ENCODE results near the gene MBOAT1.
A peak's percentile ranks its signal among the peaks of the same experiment; 100 is the strongest.

Gene MBOAT1

GRCh38 chr6:20217891-20218290 is 5.6 kb upstream of the MBOAT1 start:
- Histone ChIP-seq H4K91ac (ENCODE audit: low read length) (no peak overlapping the region), H3K18ac (ENCODE audit: low read depth in 1 of 2, low read length in 2 of 2) (no peak overlapping the region), H3K4me1 (ENCODE audit: control insufficient read depth, insufficient read depth, low read depth, low read length) (peaks cover 6% of the 10 kb centered on the region), H2BK12ac (ENCODE audit: low read length in 2 of 2) (no peak overlapping the region), H3K79me1 (replicated peaks; ENCODE audit: low read length, poor library complexity, severe bottlenecking) (no peaks in the 10 kb centered on the region), H3K23ac (ENCODE audit: low read length in 2 of 2) (no peak overlapping the region), H3K4ac (ENCODE audit: low read depth in 1 of 2, low read length in 2 of 2) (no peak overlapping the region), H4K8ac (ENCODE audit: low read length) (no peak overlapping the region), H3K4me3 (ENCODE audit: insufficient read depth in 1 of 2, low read depth in 1 of 2, low read length in 2 of 2) (no peak overlapping the region), H2BK15ac (ENCODE audit: low read depth, poor library complexity, severe bottlenecking) (no peak overlapping the region), H3K9me3 (ENCODE audit: control insufficient read depth, low read length) (no peaks in the 10 kb centered on the region), H2BK120ac (ENCODE audit: low read depth, low read length) (peak overlapping the region; percentile 19), H2BK5ac (ENCODE audit: low read depth, low read length, poor library complexity, severe bottlenecking) (no peak overlapping the region), H3K4me2 (ENCODE audit: low read length, poor library complexity, severe bottlenecking) (no peak overlapping the region), H3K9ac (ENCODE audit: low read length) (no peak overlapping the region), H2AFZ (ENCODE audit: low read depth, low read length) (no peak overlapping the region), H3K36me3 (ENCODE audit: control insufficient read depth in 1 of 2, insufficient read depth in 2 of 2, low read depth in 1 of 2, low read length in 2 of 2) (no peaks in the 10 kb centered on the region), H3K27ac (ENCODE audit: low read length, poor library complexity, severe bottlenecking) (no peak overlapping the region), H2AK5ac (ENCODE audit: low read length, severe bottlenecking) (no peak overlapping the region), H3K14ac (ENCODE audit: low read length in 2 of 2) (no peak overlapping the region), H3K27me3 (ENCODE audit: control insufficient read depth in 1 of 2, insufficient read depth in 1 of 2, low read length in 2 of 2) (no peaks in the 10 kb centered on the region)
- DNase-seq, result no peak
- no CpG with 5 or more reads among the region's 2 CpGs for WGBS

DNA sequence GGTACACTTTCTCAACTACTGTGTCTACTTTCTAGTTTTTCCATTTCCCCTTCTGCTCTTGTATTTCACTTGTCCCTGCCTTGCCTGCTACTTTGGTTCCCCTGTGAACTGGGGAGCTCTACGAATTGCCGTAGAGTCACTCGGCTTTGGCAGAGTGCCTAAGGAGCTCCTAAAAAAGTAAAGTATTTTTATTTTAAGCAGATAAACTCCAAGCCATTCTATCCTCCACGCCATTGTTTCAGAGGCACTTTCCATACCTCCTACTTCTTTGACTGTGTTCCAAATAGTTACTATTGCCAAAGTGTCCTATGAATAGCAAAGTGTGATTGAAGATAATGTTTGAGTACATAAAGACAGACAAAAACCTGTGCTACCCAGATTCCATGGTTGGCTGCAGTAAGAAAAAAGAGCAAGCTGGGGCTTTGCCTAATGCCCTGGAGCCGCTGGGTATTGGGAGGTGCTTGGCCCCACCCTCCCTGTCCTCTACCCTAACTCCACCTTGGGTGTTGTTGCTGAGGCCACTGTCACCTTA is 5.1 kb upstream of the MBOAT1 start:
- Histone ChIP-seq H4K91ac (ENCODE audit: low read length) (no peak overlapping the region), H3K27me3 (ENCODE audit: control insufficient read depth in 1 of 2, insufficient read depth in 1 of 2, low read length in 2 of 2) (no peaks in the 10 kb centered on the region), H3K27ac (ENCODE audit: low read length, poor library complexity, severe bottlenecking) (no peak overlapping the region), H2BK5ac (ENCODE audit: low read depth, low read length, poor library complexity, severe bottlenecking) (no peak overlapping the region), H2AK5ac (ENCODE audit: low read length, severe bottlenecking) (no peak overlapping the region), H3K9me3 (ENCODE audit: control insufficient read depth, low read length) (no peaks in the 10 kb centered on the region), H3K23ac (ENCODE audit: low read length in 2 of 2) (no peak overlapping the region), H3K9ac (ENCODE audit: low read length) (peak overlapping the region; percentile 41), H3K4me2 (ENCODE audit: low read length, poor library complexity, severe bottlenecking) (no peak overlapping the region), H3K4me1 (ENCODE audit: control insufficient read depth, insufficient read depth, low read depth, low read length) (peaks cover 6% of the 10 kb centered on the region), H2AFZ (ENCODE audit: low read depth, low read length) (no peak overlapping the region), H3K79me1 (replicated peaks; ENCODE audit: low read length, poor library complexity, severe bottlenecking) (no peaks in the 10 kb centered on the region), H2BK15ac (ENCODE audit: low read depth, poor library complexity, severe bottlenecking) (no peak overlapping the region), H3K18ac (ENCODE audit: low read depth in 1 of 2, low read length in 2 of 2) (no peak overlapping the region), H3K36me3 (ENCODE audit: control insufficient read depth in 1 of 2, insufficient read depth in 2 of 2, low read depth in 1 of 2, low read length in 2 of 2) (no peaks in the 10 kb centered on the region), H4K8ac (ENCODE audit: low read length) (no peak overlapping the region), H3K4me3 (ENCODE audit: insufficient read depth in 1 of 2, low read depth in 1 of 2, low read length in 2 of 2) (peak overlapping the region in 1 of 2 experiments; percentile 56), H3K14ac (ENCODE audit: low read length in 2 of 2) (no peak overlapping the region), H2BK12ac (ENCODE audit: low read length in 2 of 2) (no peak overlapping the region), H3K4ac (ENCODE audit: low read depth in 1 of 2, low read length in 2 of 2) (no peak overlapping the region), H2BK120ac (ENCODE audit: low read depth, low read length) (peak overlapping the region; percentile 19)
- WGBS, result 94% methylated on average over 1 of the region's 5 CpGs
- DNase-seq, result no peak

DNA sequence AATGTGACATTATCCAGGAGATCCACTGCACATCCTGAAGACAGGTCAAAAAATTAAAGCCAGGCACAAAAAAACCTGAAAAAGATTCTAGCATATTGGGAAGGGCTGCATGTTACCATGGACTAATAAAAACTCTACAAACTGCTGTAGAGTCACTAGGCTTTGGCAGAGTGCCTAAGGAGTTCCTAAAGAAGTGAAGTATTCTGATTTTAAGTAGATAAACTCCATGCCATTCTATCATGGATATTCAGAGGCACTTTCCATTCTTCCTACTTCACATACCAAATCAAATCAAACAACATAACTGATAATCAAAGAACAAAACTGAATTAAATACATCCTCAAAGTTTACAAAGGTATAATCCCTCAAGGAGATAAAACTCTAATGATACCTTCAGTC is 3.0 kb upstream of the MBOAT1 start:
- H3K4me3 ChIP-seq (ENCODE audit: insufficient read depth in 1 of 2, low read depth in 1 of 2, low read length in 2 of 2), result no peak overlapping the region

GRCh38 chr6:20213271-20213798 is 1.1 kb upstream of the MBOAT1 start:
- Histone ChIP-seq H3K4ac (ENCODE audit: low read depth in 1 of 2, low read length in 2 of 2) (peak overlapping the region in 1 of 2 experiments; percentile 33), H3K18ac (ENCODE audit: low read depth in 1 of 2, low read length in 2 of 2) (peak overlapping the region in 1 of 2 experiments; percentile 28), H3K23ac (ENCODE audit: low read length in 2 of 2) (no peak overlapping the region), H3K79me1 (replicated peaks; ENCODE audit: low read length, poor library complexity, severe bottlenecking) (peaks cover 4% of the 10 kb centered on the region), H2BK5ac (ENCODE audit: low read depth, low read length, poor library complexity, severe bottlenecking) (no peak overlapping the region), H2AFZ (ENCODE audit: low read depth, low read length) (peak overlapping the region; percentile 73), H3K27ac (ENCODE audit: low read length, poor library complexity, severe bottlenecking) (no peak overlapping the region), H3K9ac (ENCODE audit: low read length) (peak overlapping the region; percentile 84), H4K8ac (ENCODE audit: low read length) (peak overlapping the region; percentile 53), H3K14ac (ENCODE audit: low read length in 2 of 2) (no peak overlapping the region), H3K4me3 (ENCODE audit: insufficient read depth in 1 of 2, low read depth in 1 of 2, low read length in 2 of 2) (peak overlapping the region in 1 of 2 experiments; percentile 91), H2BK15ac (ENCODE audit: low read depth, poor library complexity, severe bottlenecking) (no peak overlapping the region), H2BK12ac (ENCODE audit: low read length in 2 of 2) (peak overlapping the region in 1 of 2 experiments; percentile 67), H2BK120ac (ENCODE audit: low read depth, low read length) (no peak overlapping the region), H3K4me1 (ENCODE audit: control insufficient read depth, insufficient read depth, low read depth, low read length) (peaks cover 7% of the 10 kb centered on the region), H3K27me3 (ENCODE audit: control insufficient read depth in 1 of 2, insufficient read depth in 1 of 2, low read length in 2 of 2) (no peaks in the 10 kb centered on the region), H3K36me3 (ENCODE audit: control insufficient read depth in 1 of 2, insufficient read depth in 2 of 2, low read depth in 1 of 2, low read length in 2 of 2) (no peaks in the 10 kb centered on the region), H4K91ac (ENCODE audit: low read length) (no peak overlapping the region), H2AK5ac (ENCODE audit: low read length, severe bottlenecking) (no peak overlapping the region), H3K4me2 (ENCODE audit: low read length, poor library complexity, severe bottlenecking) (peak overlapping the region; percentile 73), H3K9me3 (ENCODE audit: control insufficient read depth, low read length) (no peaks in the 10 kb centered on the region)
- WGBS, result 33% methylated on average over 7 of the region's 9 CpGs
- peak; percentile 33 for DNase-seq

More for the DNA sequence above, 3.0 kb upstream of the MBOAT1 start:
- no peak overlapping the region for H2AK5ac ChIP-seq (ENCODE audit: low read length, severe bottlenecking)
- no peak overlapping the region for H3K14ac ChIP-seq (ENCODE audit: low read length in 2 of 2)
- H2BK5ac ChIP-seq (ENCODE audit: low read depth, low read length, poor library complexity, severe bottlenecking), result no peak overlapping the region
- H3K4ac ChIP-seq (ENCODE audit: low read depth in 1 of 2, low read length in 2 of 2), result no peak overlapping the region
- H3K4me1 ChIP-seq (ENCODE audit: control insufficient read depth, insufficient read depth, low read depth, low read length), result peaks cover 7% of the 10 kb centered on the region
- H2BK15ac ChIP-seq (ENCODE audit: low read depth, poor library complexity, severe bottlenecking), result no peak overlapping the region
- H2BK120ac ChIP-seq (ENCODE audit: low read depth, low read length), result no peak overlapping the region
- no peak overlapping the region for H3K4me2 ChIP-seq (ENCODE audit: low read length, poor library complexity, severe bottlenecking)
- no peak overlapping the region for H2BK12ac ChIP-seq (ENCODE audit: low read length in 2 of 2)
- no peak overlapping the region for H2AFZ ChIP-seq (ENCODE audit: low read depth, low read length)
- no peak overlapping the region for H3K27ac ChIP-seq (ENCODE audit: low read length, poor library complexity, severe bottlenecking)
- H3K23ac ChIP-seq (ENCODE audit: low read length in 2 of 2), result no peak overlapping the region
- H4K91ac ChIP-seq (ENCODE audit: low read length), result no peak overlapping the region
- peak overlapping the region in 1 of 2 experiments; percentile 12 for H3K18ac ChIP-seq (ENCODE audit: low read depth in 1 of 2, low read length in 2 of 2)
- H4K8ac ChIP-seq (ENCODE audit: low read length), result no peak overlapping the region
- DNase-seq, result no peak
- peaks cover under 1% of the 10 kb centered on the region for H3K79me1 ChIP-seq (replicated peaks; ENCODE audit: low read length, poor library complexity, severe bottlenecking)
- H3K36me3 ChIP-seq (ENCODE audit: control insufficient read depth in 1 of 2, insufficient read depth in 2 of 2, low read depth in 1 of 2, low read length in 2 of 2), result no peaks in the 10 kb centered on the region
- no peak overlapping the region for H3K9ac ChIP-seq (ENCODE audit: low read length)
- H3K9me3 ChIP-seq (ENCODE audit: control insufficient read depth, low read length), result no peaks in the 10 kb centered on the region
- H3K27me3 ChIP-seq (ENCODE audit: control insufficient read depth in 1 of 2, insufficient read depth in 1 of 2, low read length in 2 of 2), result no peaks in the 10 kb centered on the region

Measured in mesenchymal stem cell (in vitro differentiated cells and primary cell).